ENCODE data around the gene PNMA8B.

GRCh38 chr19:46517471-46517870 is 21.8 kb upstream of the PNMA8B start:
- TF ChIP-seq CTCF (conservative IDR thresholded peaks at IDR 0.05) = no peak
- no peak for TF ChIP-seq ZFX (IDR thresholded peaks at IDR 0.05)

Measured in C4-2B (cell line).